ENCODE data around the gene LRRC7. TPM values are rescaled to one million over a fixed set of nuclear protein-coding genes. Genes with fewer than 3 reads are reported as not detected.

LRRC7 gene
- total RNA-seq, 2 experiments from 2014 or later = not detected

DNA sequence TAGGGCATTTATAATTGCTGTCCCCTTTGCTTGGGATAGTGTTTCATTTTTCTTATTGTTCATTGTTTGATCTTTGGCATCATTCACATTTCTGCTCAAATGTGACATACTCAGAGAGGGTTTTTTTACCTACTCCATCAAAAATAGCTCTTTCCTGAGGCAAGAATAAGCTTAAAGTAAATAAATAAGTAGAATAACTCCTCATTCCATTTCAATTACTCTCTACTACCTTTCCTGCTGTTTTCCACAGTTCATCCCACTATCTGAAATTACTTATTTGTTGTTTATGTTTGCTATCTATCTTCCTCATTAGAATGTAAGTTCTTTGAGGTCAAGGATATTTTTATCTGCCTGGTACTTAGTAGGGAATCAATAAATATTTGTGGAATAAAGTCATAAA, 517.8 kb downstream of the LRRC7 start:
- peaks cover 10% of the 10 kb centered on the region for H3K9me3 Mint-ChIP-seq
- no peak overlapping the region for H3K4me3 Mint-ChIP-seq
- H3K4me1 Mint-ChIP-seq = peaks cover 4% of the 10 kb centered on the region
- H3K36me3 Mint-ChIP-seq = no peaks in the 10 kb centered on the region
- POLR2A ChIA-PET = no interaction called here
- DNase-seq (no peak), ATAC-seq (ENCODE audit: low read depth) (no peak)
- no peak overlapping the region for H3K27ac Mint-ChIP-seq
- H3K27me3 Mint-ChIP-seq = no peaks in the 10 kb centered on the region

DNA sequence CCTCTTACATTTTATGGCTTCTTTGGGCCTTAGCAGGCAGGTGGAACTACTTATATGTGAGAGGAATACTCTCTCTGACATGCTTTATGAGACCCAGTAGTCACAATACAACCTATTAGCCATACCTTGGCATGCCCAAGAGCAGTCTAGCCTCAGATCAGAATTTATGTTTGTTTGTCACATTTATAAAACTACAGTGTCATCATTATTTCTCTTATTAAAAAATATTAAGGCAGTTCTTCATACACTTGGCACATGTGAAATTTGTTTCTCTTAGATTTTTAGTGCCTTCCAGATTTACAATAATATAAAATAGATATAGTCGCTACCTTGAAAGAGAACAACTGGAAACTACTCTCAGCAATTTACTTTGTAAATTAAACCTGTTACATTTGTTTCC, 519.2 kb downstream of the LRRC7 start:
- no peak for ATAC-seq (ENCODE audit: low read depth)
- H3K4me3 Mint-ChIP-seq = no peak overlapping the region
- H3K27me3 Mint-ChIP-seq = no peaks in the 10 kb centered on the region
- peaks cover 4% of the 10 kb centered on the region for H3K4me1 Mint-ChIP-seq
- H3K27ac Mint-ChIP-seq = no peak overlapping the region
- POLR2A ChIA-PET = no interaction called here
- no peak for DNase-seq
- peaks cover 10% of the 10 kb centered on the region for H3K9me3 Mint-ChIP-seq
- no peaks in the 10 kb centered on the region for H3K36me3 Mint-ChIP-seq

DNA sequence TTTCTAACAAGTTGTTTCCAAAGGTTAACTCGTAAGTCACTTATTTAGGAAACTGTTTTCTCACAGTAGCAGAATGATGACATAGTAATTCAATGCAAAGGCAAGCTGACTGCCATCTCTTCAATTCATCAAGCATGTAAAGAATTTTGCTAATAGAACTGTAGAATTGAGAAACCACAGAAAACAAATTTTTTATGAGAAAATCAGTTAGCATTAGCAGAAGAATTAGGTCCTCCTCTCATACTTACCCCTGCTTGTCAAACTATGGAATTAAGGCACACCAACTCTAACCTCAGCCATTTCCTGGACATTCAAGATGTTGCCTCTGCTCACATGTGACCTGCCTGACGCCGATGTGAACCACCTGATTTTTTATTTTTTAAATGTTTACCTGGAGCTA, 522.4 kb downstream of the LRRC7 start:
- DNase-seq (no peak), ATAC-seq (ENCODE audit: low read depth) (no peak)
- no peaks in the 10 kb centered on the region for H3K4me1 Mint-ChIP-seq
- H3K27ac Mint-ChIP-seq = no peak overlapping the region
- POLR2A ChIA-PET = no interaction called here
- peaks cover 3% of the 10 kb centered on the region for H3K9me3 Mint-ChIP-seq
- no peak overlapping the region for H3K4me3 Mint-ChIP-seq
- no peaks in the 10 kb centered on the region for H3K27me3 Mint-ChIP-seq
- no peaks in the 10 kb centered on the region for H3K36me3 Mint-ChIP-seq

DNA sequence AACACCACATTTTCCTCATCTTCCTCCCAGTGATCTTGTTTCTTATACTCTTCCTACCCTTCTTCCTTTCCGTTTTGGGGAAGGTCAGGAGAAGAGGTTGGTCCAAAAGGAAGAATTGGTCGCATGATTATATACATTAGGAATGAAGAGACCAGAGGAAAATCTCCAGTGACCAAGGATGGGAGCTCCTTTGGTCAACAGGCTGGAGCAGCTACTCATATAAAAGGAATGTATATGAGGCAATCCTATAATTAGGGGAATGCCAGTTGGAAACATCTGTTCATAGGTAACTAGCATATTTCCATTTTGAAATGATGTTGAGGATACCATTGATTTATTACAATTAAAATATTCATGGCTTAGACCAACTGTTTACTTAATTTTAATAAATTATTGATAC, 523.2 kb downstream of the LRRC7 start:
- Mint-ChIP-seq H3K4me3 (no peak overlapping the region), H3K9me3 (no peaks in the 10 kb centered on the region), H3K27me3 (no peaks in the 10 kb centered on the region), H3K4me1 (no peaks in the 10 kb centered on the region), H3K36me3 (no peaks in the 10 kb centered on the region), H3K27ac (no peak overlapping the region)
- DNase-seq = no peak
- POLR2A ChIA-PET = no interaction called here
- ATAC-seq (ENCODE audit: low read depth) = no peak

DNA sequence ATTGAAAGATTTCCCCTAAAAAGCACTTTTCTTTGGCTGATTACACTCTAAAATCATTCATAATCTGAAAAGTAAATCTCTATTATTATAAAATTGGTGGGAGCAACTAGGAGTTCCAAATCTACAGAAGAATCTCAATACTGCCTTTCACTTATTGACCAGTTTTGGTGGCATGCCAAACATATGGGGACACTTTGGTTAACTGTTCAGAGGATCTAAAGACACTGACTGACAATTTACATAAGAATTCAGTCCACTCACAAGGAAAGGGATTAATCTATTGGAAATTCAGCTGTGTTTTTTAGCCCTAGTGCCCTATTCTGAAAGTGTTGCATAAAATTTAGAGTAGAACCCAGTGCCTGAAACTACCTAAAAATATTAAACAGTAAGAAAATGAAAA, 524.1 kb downstream of the LRRC7 start:
- H3K4me3 Mint-ChIP-seq = no peak overlapping the region
- no peak for DNase-seq
- H3K9me3 Mint-ChIP-seq = no peaks in the 10 kb centered on the region
- H3K27me3 Mint-ChIP-seq = no peaks in the 10 kb centered on the region
- no peaks in the 10 kb centered on the region for H3K36me3 Mint-ChIP-seq
- no peaks in the 10 kb centered on the region for H3K4me1 Mint-ChIP-seq
- ATAC-seq (ENCODE audit: low read depth) = no peak
- H3K27ac Mint-ChIP-seq = no peak overlapping the region
- POLR2A ChIA-PET = no interaction called here

DNA sequence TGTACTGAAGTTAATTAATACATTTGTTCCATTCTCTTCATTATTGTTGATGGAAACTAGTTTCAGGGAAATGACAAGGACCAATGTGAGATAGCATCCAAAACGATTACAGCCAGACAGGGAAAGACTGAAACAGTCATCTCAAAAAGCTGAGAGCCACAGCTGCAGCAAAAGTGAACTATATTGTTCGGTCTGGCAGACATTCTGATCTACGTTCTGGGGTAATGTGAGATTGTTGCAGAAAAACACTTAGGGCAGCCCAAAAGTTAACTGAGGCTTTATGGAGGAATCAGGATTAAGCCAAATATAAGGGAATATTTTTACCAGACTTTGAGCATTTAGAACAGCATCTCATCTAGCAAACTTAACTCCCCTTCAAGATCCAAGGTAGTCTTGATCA, 524.8 kb downstream of the LRRC7 start:
- H3K9me3 Mint-ChIP-seq = no peaks in the 10 kb centered on the region
- no peaks in the 10 kb centered on the region for H3K36me3 Mint-ChIP-seq
- DNase-seq (no peak), ATAC-seq (ENCODE audit: low read depth) (no peak)
- H3K27me3 Mint-ChIP-seq = no peaks in the 10 kb centered on the region
- no peaks in the 10 kb centered on the region for H3K4me1 Mint-ChIP-seq
- POLR2A ChIA-PET = no interaction called here
- no peak overlapping the region for H3K4me3 Mint-ChIP-seq
- H3K27ac Mint-ChIP-seq = no peak overlapping the region

DNA sequence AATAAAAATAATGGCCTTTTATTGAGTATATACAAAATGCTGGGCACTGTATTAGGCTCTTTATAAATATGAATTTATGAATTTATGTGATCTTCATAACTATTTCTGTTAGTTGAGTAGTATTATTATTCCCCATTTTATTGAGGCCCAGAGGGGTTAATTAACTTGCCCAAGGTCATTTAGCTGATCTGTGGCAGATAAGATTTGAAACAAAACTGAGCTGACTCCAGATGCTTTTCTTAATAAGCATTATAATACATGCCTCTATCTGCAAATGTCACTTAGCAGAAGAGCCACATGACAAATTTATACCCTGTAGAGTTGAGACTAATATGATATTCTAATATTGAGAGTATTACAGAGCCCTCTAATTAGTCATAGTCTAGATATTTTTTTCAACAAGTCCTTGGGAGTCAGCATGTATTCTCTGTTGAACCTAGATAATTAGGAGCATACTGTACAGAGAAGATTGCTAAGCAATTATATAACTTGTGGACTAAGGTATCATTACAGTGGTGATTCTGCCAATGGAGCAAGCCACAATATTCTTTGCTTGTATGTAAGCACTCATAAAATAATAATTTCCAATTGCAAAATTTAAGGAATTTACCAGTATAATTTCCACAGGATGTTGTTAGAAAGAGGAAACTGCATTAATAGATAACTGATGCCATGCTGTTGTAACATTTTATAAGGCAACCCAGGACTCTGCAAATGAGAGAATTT, 525.7 kb downstream of the LRRC7 start:
- H3K4me3 Mint-ChIP-seq = no peak overlapping the region
- H3K27me3 Mint-ChIP-seq = no peaks in the 10 kb centered on the region
- POLR2A ChIA-PET = no interaction called here
- no peaks in the 10 kb centered on the region for H3K9me3 Mint-ChIP-seq
- no peak for DNase-seq
- H3K36me3 Mint-ChIP-seq = no peaks in the 10 kb centered on the region
- ATAC-seq (ENCODE audit: low read depth) = no peak
- H3K27ac Mint-ChIP-seq = no peak overlapping the region
- H3K4me1 Mint-ChIP-seq = no peaks in the 10 kb centered on the region

DNA sequence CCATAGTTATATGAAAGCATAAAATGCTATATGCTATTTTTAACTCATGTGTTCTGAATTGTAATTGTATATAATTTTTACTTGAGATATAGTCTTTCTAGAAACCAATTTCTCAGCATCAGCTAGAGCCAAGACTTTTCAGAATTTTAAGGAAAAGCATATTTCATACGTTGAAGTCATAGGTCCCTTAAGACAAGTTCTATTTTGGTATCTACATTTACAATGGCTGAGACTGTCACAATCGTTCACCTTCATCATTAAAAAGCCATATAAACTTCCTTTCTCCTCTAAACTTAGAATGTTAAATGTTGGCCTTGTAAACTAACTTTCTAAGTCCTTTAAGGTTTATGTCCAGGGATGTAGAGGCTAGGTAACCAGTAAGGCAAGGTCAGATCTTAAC, 533.5 kb downstream of the LRRC7 start:
- no peak overlapping the region for H3K4me3 Mint-ChIP-seq
- H3K27ac Mint-ChIP-seq = no peak overlapping the region
- no peaks in the 10 kb centered on the region for H3K4me1 Mint-ChIP-seq
- ATAC-seq (ENCODE audit: low read depth) = no peak
- DNase-seq = no peak
- no peaks in the 10 kb centered on the region for H3K9me3 Mint-ChIP-seq
- POLR2A ChIA-PET = no interaction called here
- H3K27me3 Mint-ChIP-seq = no peaks in the 10 kb centered on the region
- no peaks in the 10 kb centered on the region for H3K36me3 Mint-ChIP-seq

DNA sequence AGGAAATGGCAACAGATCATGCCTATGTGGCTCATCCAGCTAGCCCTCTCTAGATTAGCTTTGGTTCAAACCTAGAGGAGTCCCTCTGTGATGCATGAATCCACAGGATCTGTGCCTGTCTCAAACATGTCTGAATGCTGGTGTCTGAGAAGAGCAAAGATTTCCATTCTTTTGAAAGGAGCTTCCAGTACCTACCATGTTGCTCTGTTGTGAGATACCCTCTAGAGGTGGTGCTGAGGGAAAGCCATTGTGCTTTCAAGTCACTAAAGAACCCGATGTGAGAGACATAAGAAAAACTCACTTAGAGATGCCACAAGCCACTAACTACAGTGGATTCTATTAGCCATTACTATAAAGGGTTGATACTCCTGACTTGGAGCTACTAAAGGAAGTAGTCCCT, 534.1 kb downstream of the LRRC7 start:
- Mint-ChIP-seq H3K9me3 (no peaks in the 10 kb centered on the region), H3K4me3 (no peak overlapping the region), H3K27ac (no peak overlapping the region), H3K27me3 (no peaks in the 10 kb centered on the region), H3K4me1 (no peaks in the 10 kb centered on the region), H3K36me3 (no peaks in the 10 kb centered on the region)
- no peak for ATAC-seq (ENCODE audit: low read depth)
- DNase-seq = no peak
- POLR2A ChIA-PET = no interaction called here

DNA sequence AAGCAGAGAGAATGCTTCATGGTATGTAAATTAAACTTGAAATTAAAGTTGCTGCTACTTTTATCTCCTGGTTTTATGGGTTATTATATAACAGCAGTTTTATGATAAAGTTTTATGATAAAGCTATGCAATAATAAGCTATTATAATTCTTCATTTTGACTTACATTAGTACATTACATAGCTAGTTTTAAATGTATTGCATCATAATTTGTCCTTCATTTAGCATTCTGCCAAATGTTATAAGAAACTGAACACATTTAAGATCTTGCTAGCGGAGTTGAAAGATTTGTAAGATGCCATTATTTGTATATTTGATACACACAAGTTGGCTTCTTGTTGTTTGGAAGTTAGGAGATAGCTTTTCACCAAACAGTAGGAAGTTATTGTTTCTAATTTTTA, 536.0 kb downstream of the LRRC7 start:
- Mint-ChIP-seq H3K27me3 (peaks cover 2% of the 10 kb centered on the region), H3K4me1 (no peaks in the 10 kb centered on the region), H3K27ac (no peak overlapping the region), H3K4me3 (no peak overlapping the region), H3K36me3 (no peaks in the 10 kb centered on the region), H3K9me3 (no peaks in the 10 kb centered on the region)
- ATAC-seq (ENCODE audit: low read depth) = no peak
- DNase-seq = no peak
- POLR2A ChIA-PET = no interaction called here

DNA sequence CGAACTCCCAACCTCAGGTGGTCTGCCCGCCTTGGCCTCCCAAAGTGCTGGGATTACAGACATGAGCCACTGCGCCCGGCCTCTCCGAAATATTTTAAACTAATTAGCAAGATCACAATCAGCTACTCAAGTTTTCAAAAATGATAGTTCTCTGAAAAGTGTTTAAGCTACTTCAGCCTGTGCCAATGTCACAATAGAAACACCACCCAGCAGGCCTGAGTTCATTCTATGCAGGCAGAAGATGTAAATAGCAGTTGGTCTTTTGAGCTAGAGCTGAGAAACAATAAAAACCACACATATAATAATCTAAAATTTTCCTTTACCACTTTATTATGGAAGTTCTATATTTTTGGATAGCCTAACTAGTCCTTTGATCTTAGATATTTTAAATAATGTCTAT, 541.5 kb downstream of the LRRC7 start:
- ATAC-seq (ENCODE audit: low read depth) = no peak
- no peak overlapping the region for H3K4me3 Mint-ChIP-seq
- DNase-seq = no peak
- no peak overlapping the region for H3K27ac Mint-ChIP-seq
- no peaks in the 10 kb centered on the region for H3K9me3 Mint-ChIP-seq
- peaks cover 3% of the 10 kb centered on the region for H3K27me3 Mint-ChIP-seq
- H3K36me3 Mint-ChIP-seq = no peaks in the 10 kb centered on the region
- no peaks in the 10 kb centered on the region for H3K4me1 Mint-ChIP-seq
- POLR2A ChIA-PET = no interaction called here

DNA sequence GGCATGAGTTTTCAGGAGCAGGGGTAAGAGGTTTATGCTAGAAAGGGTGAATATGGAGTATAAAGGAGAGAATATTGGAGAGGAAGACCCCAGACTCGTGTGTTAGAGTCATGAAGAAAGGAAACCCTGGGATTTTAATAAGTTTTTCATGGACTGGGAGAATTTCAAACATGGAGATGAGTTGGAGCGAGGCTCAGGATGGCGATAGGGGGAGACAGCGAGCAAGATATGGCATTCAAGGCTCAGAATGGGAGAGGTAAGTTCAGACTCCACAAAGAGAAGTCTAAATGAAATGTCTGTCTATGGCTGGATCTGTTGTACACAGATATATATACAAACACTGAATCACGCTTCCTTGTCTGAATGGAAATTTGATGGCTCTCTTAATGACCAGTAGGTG, 545.1 kb downstream of the LRRC7 start:
- no peak for DNase-seq
- Mint-ChIP-seq H3K4me3 (no peak overlapping the region), H3K4me1 (no peaks in the 10 kb centered on the region), H3K36me3 (no peaks in the 10 kb centered on the region), H3K27me3 (peaks cover 10% of the 10 kb centered on the region), H3K9me3 (no peaks in the 10 kb centered on the region), H3K27ac (no peak overlapping the region)
- POLR2A ChIA-PET = no interaction called here
- no peak for ATAC-seq (ENCODE audit: low read depth)

DNA sequence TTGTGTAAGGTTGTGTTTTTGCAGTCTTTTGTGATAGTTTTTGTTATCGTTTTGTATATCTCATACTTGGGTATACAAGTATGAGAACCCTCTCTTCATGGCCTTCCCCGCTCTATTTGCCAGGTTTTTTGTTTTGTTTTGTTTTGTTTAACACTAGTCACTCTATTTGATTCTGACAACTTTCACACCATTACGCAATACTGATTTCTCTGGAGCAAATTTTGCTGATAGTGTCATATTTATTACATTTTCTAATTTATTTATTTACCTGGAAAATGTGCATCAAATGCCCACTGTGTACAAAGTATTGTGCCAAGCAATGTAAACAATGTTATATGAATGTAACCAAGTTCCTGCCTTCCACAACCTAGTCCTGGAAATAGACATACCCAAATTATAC, 547.6 kb downstream of the LRRC7 start:
- Mint-ChIP-seq H3K4me3 (no peak overlapping the region), H3K27ac (no peak overlapping the region), H3K36me3 (no peaks in the 10 kb centered on the region), H3K27me3 (peaks cover 20% of the 10 kb centered on the region), H3K9me3 (no peaks in the 10 kb centered on the region), H3K4me1 (no peaks in the 10 kb centered on the region)
- ATAC-seq (ENCODE audit: low read depth) (no peak), DNase-seq (no peak)
- POLR2A ChIA-PET = no interaction called here

DNA sequence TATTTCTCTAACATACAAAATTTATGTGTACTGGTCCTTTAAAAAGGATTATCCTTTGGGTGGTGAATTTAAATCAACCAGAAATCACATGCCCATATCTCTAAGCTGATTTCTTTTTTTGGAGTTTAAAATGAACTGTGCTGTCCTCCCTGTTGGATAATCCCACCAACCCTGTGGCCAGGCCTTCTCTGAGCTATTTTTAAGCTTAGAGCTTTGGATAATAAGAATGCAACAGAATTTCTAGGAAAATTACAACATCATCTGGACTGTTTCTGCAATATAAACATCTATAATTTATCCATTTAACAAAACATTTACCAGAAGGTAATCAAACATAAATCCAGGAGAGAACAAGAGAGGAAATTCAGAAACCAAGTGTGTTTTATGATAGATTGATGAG, 549.3 kb downstream of the LRRC7 start:
- peaks cover 20% of the 10 kb centered on the region for H3K27me3 Mint-ChIP-seq
- no peak overlapping the region for H3K4me3 Mint-ChIP-seq
- no peaks in the 10 kb centered on the region for H3K36me3 Mint-ChIP-seq
- no peaks in the 10 kb centered on the region for H3K4me1 Mint-ChIP-seq
- POLR2A ChIA-PET = no interaction called here
- ATAC-seq (ENCODE audit: low read depth) = no peak
- no peak overlapping the region for H3K27ac Mint-ChIP-seq
- no peaks in the 10 kb centered on the region for H3K9me3 Mint-ChIP-seq
- no peak for DNase-seq

DNA sequence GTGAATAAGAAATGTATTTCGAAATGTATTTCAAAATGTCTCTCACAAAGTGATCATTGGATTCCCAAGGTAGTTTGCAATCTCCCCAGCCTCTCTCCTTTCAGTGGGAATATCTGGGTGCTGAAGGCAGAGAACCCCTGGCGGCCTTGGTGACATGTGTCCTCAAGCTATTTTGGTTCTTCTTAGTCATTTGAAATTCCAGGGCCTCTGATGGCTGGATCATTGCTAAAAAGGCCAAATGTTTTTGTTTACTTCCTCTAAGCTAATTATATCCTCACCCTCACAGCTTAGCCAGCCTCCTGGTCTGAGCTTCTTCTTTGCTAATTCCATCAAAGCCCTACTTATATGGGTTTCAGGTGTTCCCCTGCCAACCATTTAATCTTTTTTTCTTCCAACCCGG, 566.4 kb downstream of the LRRC7 start:
- DNase-seq (no peak), ATAC-seq (ENCODE audit: low read depth) (no peak)
- H3K27me3 Mint-ChIP-seq = peaks cover 37% of the 10 kb centered on the region
- H3K4me1 Mint-ChIP-seq = peaks cover 2% of the 10 kb centered on the region
- no peak overlapping the region for H3K27ac Mint-ChIP-seq
- no peak overlapping the region for H3K4me3 Mint-ChIP-seq
- no peaks in the 10 kb centered on the region for H3K36me3 Mint-ChIP-seq
- no peaks in the 10 kb centered on the region for H3K9me3 Mint-ChIP-seq
- POLR2A ChIA-PET = no interaction called here
